HFF-Myc (cell line): ENCODE measurements around the gene S100A9.

ENCODE experiments used
- DNase-seq: peaks from one replicate; pipeline ENCODE4 v3.0.0-alpha.2; 2011; ENCODE audit warnings: low read depth; ENCODE audit errors: extremely low read depth
- H3K4me3 ChIP-seq: replicated peaks from 2 replicates; pipeline ENCODE4 v1.5.1; 2011; ENCODE audit warnings: low read depth, mild to moderate bottlenecking, control low read depth, low read length
- CTCF ChIP-seq: IDR thresholded peaks from 2 replicates; pipeline ENCODE4 v1.5.1; 2012; ENCODE audit warnings: mild to moderate bottlenecking, low read depth, low read length, control low read depth; ENCODE audit errors: missing control alignments

Gene S100A9

DNA sequence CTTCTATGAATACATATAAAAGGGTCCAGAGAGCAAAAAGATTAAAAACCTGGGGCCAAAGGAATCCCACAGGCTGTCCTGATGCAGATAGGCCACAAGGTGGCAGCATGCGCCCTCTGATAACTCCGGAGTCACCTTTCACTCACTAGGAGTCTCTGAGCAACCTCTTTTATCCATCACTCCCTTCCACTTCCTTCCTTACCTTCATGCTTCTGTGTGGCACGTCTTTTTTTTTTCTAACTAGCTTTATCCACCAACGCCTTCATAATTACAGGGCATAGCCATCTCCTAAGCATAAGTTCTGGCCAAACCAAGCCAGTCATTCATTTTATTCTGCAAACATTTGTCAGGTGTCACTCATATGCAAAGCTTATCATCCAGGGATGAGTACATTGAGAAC is 5.1 kb upstream of the S100A9 start:
- TF ChIP-seq CTCF, result peak; percentile 85
- H3K4me3 ChIP-seq, result no peak overlapping the region
- DNase-seq, result peak; percentile 17

- no peak for DNase-seq
Measured at GRCh38 chr1:153353226-153353947, 4.3 kb upstream of the S100A9 start.

DNA sequence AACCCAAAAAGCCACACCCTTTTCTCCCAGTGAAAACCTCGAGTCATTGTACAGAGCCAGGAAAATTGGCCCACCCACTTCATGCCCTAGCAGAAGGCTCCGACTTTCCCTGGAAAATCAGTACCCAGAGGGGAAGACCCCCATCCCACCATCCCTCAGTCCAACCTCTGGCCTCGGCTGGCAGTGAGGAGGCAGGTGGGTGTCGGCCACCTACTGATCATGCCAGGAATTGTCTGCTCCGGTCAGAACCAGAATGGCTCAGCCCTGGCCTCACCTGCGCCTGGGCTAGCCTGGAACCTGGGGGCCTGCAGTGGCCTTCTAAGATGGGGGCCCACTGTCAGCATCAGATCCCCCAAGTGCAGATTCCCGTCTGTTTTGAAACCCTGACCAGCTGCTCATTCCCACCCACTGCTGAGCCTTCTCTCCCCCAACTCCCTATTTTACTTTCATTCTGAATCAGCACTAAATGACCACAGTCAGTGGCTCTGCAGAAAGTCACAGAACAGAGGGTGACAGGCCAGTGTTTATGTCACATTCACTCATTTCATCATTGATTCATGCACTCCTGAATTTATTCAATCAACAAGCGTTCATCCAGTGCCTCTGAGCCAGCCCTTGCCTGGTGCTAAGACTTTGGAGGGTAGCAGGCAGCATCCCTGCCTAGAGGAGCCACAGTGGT is 3.0 kb upstream of the S100A9 start:
- H3K4me3 ChIP-seq, result no peak overlapping the region
- no peak for DNase-seq
- TF ChIP-seq CTCF, result no peak

More at GRCh38 chr1:153353226-153353947, 4.3 kb upstream of the S100A9 start:
- peak; percentile 49 for TF ChIP-seq CTCF
- no peak overlapping the region for H3K4me3 ChIP-seq

DNA sequence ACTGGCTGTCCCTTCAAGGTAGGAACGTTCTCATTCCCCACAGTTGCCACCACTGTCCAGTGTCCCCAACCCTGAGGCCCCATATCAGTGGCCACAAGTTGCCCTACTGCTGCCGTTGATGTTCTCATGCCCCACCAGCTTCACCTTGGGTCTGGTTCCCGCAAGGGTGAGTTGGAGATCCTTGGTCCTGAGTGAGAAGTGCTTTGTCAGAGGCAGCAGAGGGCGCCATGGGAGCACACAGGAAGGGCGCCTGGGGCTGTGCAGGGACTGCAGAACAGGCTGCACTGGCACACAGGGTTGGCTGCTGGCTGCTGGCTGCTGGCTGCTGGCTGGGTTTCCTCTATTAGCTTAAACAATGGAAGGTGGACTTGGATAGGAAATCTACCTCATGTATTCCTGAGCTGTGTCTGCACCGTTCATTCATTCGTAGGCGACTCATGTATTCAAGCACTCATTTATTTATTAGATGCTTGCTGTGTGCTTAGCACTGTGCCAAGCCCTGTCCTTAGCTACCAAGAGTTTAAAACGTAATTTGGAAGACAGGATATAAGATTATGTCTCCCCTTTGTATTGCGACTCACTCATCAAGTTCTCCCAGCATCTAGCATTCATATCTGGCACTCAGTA is 2.1 kb upstream of the S100A9 start:
- no peak overlapping the region for H3K4me3 ChIP-seq
- TF ChIP-seq CTCF, result peak; percentile 67
- peak; percentile 5 for DNase-seq

- DNase-seq, result no peak
- no peak overlapping the region for H3K4me3 ChIP-seq
Measured at GRCh38 chr1:153356392-153357075, 1.1 kb upstream of the S100A9 start.

More at GRCh38 chr1:153356392-153357075, 1.1 kb upstream of the S100A9 start:
- TF ChIP-seq CTCF, result no peak
